GM19324 (cell line): ENCODE results near the gene GLT1D1.

ENCODE experiments used
- ATAC-seq: cut with Tn5 transposase; IDR thresholded peaks from one replicate; pipeline ENCODE4 v1.9.1; 2021; ENCODE audit warnings: mild to moderate bottlenecking, moderate library complexity; ENCODE audit not compliant: unreplicated experiment, low FRiP score

GLT1D1 gene

DNA sequence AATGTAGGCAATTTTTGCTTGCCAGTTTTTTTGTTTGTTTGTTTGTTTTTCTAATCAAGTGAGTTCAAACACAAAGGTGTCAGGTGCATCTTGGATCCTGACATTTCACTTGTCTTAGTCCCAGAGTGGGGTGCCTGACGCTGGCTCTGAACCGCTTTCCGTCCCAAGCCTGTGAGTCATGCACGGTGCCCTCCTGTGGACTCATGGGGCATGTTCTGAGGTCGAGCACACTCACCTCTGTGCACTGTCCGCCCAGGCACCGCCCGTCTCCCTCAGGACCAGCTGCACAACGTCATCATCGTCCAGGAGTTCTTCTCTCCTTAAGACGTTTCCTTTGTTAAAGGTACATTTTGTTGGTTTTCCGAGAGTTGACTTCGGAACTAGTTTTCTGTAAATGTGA is 98.2 kb downstream of the GLT1D1 start:
- ATAC-seq, result no peak

DNA sequence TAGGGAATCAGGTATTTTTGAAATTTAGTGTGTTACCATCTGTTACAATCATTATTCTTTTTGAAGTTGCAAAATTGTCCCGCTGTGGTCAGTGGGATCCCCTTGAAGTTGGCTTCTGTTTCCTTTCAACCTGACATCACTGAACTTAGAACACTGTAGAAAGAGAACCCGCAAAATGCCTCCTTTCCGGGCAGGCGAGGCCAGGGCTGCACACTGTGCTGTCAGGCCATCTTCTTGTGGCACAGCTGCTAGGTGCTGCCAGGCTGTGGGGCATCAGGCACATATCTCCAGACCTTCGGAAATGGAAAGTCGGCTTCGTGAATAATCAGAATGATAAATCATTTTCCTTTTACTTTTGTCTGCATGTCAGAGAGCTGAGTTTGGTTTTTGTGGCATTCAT is 103.5 kb downstream of the GLT1D1 start:
- no peak for ATAC-seq

DNA sequence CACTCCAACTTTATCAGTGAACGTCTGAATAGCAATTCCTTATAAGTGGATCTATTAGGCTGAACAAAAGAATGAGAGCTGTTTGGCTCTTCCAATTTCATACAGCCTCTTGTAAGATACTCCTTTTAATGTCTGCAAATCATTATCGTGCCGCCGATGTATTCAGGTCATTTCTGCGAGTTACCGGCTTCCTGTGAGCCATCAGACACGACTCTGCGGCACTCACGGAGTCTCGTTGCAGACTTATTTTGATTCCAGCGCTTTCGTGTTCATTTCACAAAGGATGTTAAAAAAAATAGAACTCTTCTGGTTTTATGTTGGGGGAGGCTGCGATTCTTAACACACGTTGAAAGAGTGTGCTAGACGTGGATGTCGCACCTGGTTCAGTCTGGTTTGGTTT is 106.6 kb downstream of the GLT1D1 start:
- ATAC-seq, result no peak

DNA sequence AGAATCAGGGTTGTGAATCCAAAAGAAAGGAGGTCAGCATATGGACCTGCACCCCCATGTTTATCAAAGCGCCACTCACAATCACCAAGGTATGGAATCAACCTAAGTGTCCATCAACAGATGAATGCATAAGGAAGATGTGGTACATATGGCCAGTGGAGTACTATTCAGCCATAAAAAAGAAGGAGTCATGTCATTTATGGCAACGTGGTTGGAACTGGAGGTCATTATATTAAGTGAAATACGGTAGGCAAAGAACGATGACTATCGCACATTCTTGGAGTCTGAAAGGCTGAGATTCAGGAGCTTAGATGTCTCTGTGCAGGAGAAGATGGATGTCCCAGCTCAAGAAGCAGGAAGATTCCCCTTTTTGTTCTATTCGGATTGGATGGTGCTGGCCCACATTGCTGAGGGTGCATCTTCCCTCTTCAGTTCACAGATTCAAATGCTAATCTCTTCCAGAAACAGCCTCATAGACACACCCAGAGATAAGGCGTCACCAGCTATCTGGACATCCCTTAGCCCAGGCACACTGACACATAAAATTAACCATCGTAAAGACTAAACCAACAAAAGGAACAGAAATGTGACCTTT is 108.1 kb downstream of the GLT1D1 start:
- ATAC-seq, result no peak

DNA sequence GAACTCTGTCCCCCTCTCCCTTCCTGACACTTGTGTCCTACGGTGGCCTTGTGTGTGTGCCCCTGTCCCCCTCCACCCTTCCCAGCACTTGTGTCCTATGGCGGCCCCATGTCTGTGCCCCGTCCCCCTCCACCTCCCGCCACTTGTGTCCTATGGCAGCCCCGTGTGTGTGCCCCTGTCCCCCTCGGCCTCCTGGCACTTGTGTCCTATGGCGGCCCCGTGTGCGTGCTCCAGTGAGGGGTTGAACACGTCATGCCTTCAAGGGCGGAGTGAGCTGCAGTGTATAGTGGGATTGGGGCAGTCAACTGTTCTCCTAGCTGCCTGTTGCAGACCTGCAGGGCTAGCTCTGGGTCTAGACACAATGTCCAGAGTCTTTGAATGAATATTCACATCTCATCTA is 108.7 kb downstream of the GLT1D1 start:
- ATAC-seq, result no peak

DNA sequence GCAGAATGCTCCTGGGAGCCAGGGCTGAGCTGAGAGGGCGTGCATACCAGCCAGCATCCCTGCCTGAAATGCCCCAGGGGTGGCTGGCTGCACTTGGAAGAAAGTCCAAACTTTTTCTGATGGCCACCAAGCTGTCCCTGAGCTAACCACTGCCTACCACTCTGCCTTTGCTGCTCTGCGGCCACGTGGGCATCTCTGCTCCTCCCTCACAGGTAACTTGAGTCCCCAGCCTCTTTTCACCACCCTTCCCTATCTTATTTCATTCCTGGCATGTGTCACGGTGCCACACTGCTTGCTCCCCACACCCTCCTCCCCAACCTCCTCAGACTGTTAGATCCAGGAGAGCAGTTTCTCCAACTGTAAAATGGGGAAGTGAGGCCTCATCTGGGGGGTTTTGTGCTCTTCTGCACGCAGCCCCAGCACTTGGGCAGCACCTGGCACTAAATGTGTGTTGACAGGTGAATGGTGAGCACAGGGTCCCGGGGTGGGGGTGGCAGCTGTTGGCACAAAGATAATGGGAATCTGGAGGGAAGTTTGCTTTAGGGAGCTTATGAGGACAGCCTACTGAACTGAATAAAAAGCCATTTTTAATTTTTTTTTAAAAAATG is 113.0 kb downstream of the GLT1D1 start:
- ATAC-seq, result no peak

DNA sequence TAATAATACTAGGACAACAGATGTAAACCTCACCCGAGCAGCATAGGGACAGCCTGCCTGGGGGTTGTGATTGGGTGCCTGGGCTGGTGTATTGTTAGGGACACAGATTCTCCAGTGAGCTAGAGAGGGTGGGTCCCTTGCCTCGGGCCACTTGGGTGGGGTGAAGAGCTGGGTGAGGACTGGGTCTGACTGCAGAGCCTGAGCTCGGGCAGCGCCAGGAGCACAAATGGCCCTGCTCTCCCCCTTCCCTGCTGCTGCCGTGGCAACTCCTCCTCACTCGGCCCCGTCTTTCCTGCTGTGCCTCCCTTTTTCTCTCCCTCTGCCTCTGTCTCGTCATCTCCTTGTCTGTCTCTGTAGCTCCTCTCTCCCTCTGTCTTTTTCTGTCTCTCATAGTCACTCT is 115.4 kb downstream of the GLT1D1 start:
- no peak for ATAC-seq

DNA sequence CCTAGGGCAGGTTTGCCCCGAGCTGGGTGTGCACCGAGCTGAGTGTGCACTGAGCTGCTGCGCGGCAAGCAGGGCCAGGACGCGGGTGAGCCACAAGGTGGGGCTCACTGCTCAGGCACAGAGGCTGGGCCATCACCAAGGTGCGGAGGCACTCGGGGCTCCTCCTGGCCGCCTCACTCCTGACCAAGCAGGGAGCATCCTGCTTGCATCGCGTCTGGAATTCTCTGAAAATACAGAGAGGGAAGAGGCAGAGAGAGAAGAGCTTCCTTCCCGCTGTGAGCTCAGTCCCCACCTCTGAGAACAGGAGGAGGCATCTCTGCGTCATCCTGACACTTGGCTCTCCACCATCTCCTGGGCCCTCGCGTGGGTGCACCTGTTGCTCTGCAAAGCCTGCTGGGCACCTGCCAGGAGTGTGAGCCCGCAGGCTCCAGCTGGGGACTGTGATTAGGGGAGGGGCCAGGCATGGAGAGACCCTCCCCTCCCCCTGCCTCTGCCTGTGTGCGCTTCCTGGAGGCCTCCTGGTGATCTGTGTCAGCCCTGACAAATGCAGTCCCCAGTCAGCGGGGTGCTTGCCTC is 116.3 kb downstream of the GLT1D1 start:
- no peak for ATAC-seq

DNA sequence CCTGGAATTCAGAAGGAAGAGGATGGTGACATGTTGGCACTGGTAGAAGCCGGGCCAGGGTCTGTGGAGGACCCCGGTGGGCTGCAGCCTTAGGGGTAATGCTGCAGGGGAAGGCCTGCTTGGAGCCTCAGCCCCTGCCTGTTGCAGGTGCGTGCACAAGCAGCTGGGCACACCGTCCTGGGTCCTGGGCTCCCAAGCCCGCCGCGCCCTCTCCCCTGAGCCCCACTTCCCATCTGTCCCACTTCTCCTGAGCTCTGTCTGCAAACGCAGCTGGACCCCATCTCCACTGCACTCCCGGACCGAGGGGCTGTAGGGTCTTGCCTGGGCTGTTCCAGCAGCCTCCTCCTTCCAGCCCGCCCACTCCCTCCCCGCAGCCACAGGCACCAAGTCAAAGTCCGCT is 116.8 kb downstream of the GLT1D1 start:
- ATAC-seq, result no peak

DNA sequence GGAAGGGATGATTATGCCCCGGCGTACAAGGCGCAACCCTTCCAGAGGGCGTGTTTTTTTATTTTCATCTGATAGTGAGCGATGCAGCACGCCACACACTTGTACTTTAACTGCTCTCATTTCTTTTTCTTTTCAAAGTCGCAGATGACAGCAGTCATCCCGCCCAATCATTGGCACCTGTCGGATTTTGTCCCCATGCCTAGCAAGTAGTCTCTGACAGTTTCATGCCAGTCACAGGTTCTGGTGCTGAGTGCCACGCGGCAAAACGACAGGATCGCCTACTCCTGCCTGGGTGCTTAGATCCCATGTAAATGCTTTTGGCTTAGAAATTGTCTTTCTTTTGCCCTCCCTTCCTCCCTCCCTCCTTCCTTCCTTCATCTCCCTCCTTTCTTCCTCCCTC is 117.7 kb downstream of the GLT1D1 start:
- no peak for ATAC-seq

DNA sequence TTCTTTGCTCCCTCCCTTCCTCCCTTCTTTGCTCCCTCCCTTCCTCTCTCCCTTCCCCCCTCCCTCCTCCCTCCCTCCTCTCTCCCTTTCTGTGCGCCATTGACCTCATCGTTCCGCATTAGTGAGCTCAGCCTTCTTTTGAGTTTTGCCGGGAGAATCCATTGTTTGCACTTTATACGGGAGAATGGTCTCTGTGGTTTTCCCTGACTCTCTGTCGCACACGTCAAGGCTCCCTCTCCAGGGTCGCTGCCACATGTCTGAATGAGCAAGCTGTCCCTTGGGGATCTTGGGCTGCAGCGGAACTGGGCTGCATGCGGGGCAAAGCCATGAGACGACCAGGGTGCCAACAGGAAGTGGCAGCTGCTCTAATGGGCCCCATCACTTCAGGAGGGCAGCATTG is 118.5 kb downstream of the GLT1D1 start:
- no peak for ATAC-seq

DNA sequence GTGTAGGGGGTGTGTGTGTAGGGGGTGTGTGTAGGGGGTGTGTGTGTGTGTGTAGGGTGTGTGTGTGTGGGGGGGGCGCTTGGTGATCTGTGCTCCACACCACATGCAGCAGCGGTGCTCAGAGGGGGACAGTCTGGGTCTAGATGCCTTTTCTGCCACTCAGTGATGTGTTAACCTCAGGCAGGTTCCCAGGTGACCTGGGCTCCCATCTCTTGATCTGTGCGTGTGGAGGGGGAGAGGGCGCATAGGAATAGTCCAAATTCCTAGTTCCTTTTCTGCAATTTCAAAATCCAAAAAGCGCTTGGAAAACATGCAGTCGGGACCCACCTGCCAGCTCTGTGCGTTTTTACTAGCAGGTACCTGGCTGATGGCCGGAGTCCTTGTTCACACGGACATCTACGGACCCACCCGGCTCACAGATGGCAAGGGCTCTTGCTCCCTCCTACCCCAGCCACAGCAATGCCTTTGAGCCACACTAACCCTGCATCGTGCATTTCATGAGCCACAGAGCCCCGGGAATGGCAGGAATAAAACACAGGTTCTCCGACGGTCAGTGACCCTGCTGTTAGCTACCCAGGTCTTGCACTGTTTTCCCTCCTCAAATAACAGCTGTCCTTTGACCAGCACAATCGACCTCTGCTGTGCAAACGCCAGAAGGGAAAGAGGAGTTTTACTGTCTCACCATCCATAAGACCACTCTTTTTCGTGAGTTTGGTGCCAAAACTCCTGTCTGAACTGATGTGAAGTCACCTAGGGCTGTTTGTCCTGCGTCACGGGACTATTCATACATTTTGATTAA is 120.8 kb downstream of the GLT1D1 start:
- no peak for ATAC-seq

DNA sequence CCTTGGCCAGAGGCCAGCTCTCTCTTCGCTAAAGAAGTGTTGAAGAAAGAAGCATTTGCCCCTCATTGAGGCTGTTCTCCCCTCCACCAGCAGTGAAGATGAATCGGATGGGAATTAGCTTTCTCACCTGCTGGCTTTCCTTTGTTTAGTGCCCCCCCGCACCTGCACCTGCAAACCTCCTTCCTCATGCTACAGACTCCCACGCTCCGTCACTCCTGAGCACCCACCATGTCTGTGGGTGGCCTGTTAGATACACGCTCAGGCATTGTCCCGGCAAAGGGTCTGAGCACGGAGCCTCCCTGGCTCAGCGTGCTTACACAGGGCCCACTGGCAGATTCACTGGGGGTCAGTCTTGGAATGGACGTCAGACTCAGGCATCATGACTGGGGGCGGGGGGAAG is 121.6 kb downstream of the GLT1D1 start:
- ATAC-seq, result no peak

DNA sequence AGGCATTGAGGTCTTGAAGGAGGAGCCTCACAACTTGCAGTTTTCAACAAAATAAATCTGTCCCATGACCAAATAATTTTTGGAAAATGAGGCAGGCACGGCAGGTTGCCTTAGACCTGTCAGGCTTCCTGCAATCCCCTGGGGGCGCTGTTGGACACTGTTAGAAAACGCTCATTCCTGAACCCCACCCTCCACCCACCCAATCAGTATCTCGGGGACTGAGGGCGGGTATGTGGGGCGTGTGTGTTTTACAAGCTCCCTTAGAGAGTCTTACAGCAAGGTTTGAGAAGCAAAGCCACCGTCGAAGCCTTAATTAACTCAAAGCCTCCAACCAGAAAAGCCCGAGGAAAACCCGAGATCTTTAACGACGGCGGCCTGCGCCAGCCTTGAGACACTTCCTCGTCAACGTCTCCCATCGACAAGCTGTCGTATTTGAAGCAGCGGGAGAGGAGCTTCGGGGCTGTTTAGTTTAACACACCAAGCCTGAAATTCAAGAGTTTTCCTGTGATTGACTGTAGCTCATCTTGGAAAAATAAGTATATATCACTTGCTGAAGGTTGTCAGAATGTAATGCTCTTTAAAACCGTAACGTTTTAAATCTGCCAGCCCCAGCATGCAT is 123.0 kb downstream of the GLT1D1 start:
- ATAC-seq, result no peak

DNA sequence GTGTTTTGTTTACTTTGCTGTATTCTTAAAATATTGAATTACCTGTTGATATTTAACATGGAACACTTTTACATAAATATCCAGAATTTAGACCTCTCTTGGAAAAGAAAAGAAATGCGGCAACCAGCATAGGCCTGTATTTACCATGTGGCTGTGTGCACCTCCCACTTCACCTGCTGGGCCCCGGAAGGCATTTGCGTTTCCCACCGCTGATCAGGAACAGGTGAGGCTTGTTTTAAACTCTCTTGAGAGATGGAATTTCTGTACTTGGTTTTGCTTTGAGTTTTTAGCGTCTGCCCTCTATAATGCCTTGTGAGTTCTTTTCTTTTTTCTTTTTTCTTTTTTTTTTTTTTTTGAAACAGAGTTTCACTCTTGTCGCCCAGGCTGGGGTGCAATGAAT is 124.2 kb downstream of the GLT1D1 start:
- ATAC-seq, result no peak

DNA sequence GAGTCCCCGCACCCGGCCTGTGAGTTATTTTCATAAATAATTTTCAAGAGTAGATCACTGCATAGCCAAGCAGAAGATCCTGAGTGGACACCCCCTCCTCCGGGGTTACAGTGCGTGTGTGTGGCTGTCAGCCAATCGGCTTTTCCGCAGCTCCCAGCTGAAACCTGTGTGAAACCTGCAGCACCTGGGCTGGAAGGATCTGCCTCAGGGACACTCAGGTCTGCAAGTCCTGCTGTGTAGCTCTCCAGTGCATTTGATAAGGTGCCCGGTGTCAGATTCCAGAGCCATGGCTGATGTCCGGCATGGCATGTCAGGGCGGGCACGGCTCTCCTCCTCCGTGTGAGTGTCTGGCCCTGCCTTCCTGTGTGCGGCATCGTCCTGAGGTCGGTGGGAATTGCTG is 124.8 kb downstream of the GLT1D1 start:
- no peak for ATAC-seq

DNA sequence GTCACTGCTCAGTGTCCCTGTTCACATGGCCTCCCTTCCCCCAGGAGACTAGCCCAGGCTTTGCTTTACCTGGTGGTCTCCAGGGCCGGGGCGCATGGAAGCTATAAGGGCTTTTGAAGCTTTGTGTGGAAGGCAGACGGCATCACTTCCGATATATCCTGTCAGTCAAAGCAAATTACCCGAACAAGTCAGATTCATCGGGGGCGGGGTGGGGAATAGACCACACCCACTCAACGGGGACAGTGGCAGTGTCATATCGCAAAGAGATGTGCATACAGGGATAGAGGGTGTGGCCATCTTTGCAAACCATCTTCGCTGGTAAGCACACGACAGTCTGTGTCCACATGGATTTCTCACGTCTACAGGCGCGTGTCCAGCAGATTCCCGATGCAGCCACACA is 127.3 kb downstream of the GLT1D1 start:
- no peak for ATAC-seq

DNA sequence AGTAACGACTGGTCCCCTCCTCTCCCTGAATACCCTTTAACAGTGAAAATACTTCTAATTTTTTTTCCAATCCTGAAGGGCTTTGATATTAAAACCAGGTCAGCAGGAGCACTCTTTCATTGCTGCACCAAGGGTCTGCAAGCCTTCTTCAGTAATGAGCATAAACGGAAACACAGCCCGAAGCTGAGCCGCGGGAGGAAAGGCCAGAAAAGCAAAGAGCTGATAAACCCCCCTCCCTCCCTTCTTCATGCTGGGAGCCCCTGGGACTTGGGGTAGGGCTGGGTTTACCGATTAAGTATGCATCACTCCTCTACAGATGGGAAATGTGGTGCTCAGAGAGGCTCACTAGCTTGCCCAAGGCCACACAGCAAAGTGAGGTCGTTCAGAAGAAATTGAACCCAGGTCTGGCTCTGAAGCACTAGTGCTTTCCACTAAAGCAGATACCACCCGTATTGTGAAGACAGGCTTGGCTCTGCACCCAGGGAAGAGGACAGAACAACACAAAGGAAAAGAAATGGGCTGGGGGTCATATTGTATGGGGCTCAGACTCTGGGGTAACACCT is 128.8 kb downstream of the GLT1D1 start:
- no peak for ATAC-seq

DNA sequence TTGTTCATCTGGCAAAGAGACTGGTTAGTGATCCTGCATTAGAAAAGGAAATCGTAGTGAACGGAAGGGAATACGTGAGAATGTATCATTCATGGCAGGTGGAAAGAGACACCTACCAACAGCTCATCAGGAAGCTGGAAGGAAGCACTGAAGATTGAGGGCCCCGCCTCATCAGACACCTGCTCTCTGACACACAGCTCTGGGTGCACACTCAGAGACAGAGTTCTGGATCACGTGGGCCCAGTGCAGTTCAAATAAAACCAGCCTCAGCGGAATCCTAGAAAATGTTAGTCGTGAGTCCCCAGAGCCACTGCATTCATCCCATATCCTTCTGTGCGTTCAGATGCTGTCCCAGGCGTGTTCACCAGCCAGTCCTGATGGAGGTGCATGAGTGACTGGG is 129.7 kb downstream of the GLT1D1 start:
- no peak for ATAC-seq

DNA sequence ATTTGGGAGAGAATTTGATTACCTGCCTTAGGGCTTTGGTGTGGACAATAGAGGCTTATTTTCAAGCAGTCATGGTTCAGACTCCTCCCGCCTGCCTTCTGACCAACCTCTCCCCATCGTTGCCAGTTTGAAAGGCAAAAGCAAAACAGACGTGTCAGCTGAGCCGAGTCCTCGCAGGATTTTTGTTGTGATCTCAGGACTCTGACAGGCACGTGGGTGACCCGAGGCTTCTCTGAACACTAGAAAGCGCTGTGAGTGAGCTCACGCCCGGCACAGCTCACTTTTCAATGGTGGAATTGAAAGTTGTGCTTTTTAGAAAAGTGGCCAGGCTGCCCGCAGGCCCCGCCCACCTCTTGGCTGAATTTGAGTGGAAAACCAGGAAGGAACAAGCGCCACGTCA is 130.1 kb downstream of the GLT1D1 start:
- no peak for ATAC-seq

DNA sequence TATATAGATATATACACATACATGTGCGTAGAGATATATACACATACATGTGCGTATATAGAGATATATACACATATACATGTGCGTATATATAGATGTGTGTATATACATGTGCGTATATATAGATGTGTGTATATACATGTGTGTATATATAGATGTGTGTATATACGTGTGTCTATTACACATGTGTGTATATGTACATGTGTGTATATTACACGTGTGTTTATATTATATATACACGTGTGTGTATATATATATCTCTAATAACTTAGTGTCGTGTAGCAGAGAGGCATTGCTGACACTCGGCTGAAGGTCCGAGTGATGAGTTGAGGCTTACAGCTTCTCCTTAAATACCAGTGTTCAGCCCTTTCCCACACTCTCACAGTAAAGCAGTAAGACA is 133.7 kb downstream of the GLT1D1 start:
- no peak for ATAC-seq
